ENCODE measurements around the gene ALK.
"Not testable (repeated sequence)": the region's sequence is repeated elsewhere in the genome, so short reads cannot be mapped to it uniquely, and the experiment has no call there.

ALK gene

GRCh38 chr2:29767606-29768335 lies 153.6 kb downstream of the ALK start:
- H3K4me3 ChIP-seq (ENCODE audit: low read depth, low read length): no peak overlapping the region
- no peak for DNase-seq (ENCODE audit: low read depth)

GRCh38 chr2:29766191-29766590 lies 155.2 kb downstream of the ALK start:
- no peak overlapping the region for H3K4me3 ChIP-seq (ENCODE audit: low read depth, low read length)
- DNase-seq (ENCODE audit: low read depth): no peak

GRCh38 chr2:29765721-29766120 lies 155.7 kb downstream of the ALK start:
- DNase-seq (ENCODE audit: low read depth): peak; percentile 50
- H3K4me3 ChIP-seq (ENCODE audit: low read depth, low read length): no peak overlapping the region

- no peak for DNase-seq (ENCODE audit: low read depth)
- no peak overlapping the region for H3K4me3 ChIP-seq (ENCODE audit: low read depth, low read length)
Observed at GRCh38 chr2:29763371-29763770, 158.0 kb downstream of the ALK start.

GRCh38 chr2:29762239-29762638 lies 159.1 kb downstream of the ALK start:
- no peak overlapping the region for H3K4me3 ChIP-seq (ENCODE audit: low read depth, low read length)
- no peak for DNase-seq (ENCODE audit: low read depth)

- H3K4me3 ChIP-seq (ENCODE audit: low read depth, low read length): no peak overlapping the region
- no peak for DNase-seq (ENCODE audit: low read depth)
Observed at GRCh38 chr2:29761278-29761677, 160.1 kb downstream of the ALK start.

GRCh38 chr2:29760008-29760407 lies 161.4 kb downstream of the ALK start:
- DNase-seq (ENCODE audit: low read depth): no peak
- no peak overlapping the region for H3K4me3 ChIP-seq (ENCODE audit: low read depth, low read length)

- no peak for DNase-seq (ENCODE audit: low read depth)
- no peak overlapping the region for H3K4me3 ChIP-seq (ENCODE audit: low read depth, low read length)
Observed at GRCh38 chr2:29759360-29759759, 162.0 kb downstream of the ALK start.

GRCh38 chr2:29755829-29756228 lies 165.6 kb downstream of the ALK start:
- H3K4me3 ChIP-seq (ENCODE audit: low read depth, low read length): no peak overlapping the region
- no peak for DNase-seq (ENCODE audit: low read depth)

- H3K4me3 ChIP-seq (ENCODE audit: low read depth, low read length): no peak overlapping the region
- no peak for DNase-seq (ENCODE audit: low read depth)
Observed at GRCh38 chr2:29755233-29755632, 166.2 kb downstream of the ALK start.

GRCh38 chr2:29753671-29754444 lies 167.5 kb downstream of the ALK start:
- DNase-seq (ENCODE audit: low read depth): peak; percentile 47
- H3K4me3 ChIP-seq (ENCODE audit: low read depth, low read length): no peak overlapping the region

GRCh38 chr2:29751390-29751789 lies 170.0 kb downstream of the ALK start:
- DNase-seq (ENCODE audit: low read depth): no peak

GRCh38 chr2:29750463-29750862 lies 170.9 kb downstream of the ALK start:
- DNase-seq (ENCODE audit: low read depth): not testable (repeated sequence)

More at GRCh38 chr2:29751390-29751789, 170.0 kb downstream of the ALK start:
- H3K4me3 ChIP-seq (ENCODE audit: low read depth, low read length): no peak overlapping the region

GRCh38 chr2:29749843-29750242 lies 171.5 kb downstream of the ALK start:
- DNase-seq (ENCODE audit: low read depth): peak; percentile 39
- no peak overlapping the region for H3K4me3 ChIP-seq (ENCODE audit: low read depth, low read length)

More at GRCh38 chr2:29750463-29750862, 170.9 kb downstream of the ALK start:
- not testable (repeated sequence) for H3K4me3 ChIP-seq (ENCODE audit: low read depth, low read length)

- no peak overlapping the region for H3K4me3 ChIP-seq (ENCODE audit: low read depth, low read length)
- no peak for DNase-seq (ENCODE audit: low read depth)
Observed at GRCh38 chr2:29749041-29749440, 172.3 kb downstream of the ALK start.

GRCh38 chr2:29747786-29748470 lies 173.5 kb downstream of the ALK start:
- no peak overlapping the region for H3K4me3 ChIP-seq (ENCODE audit: low read depth, low read length)
- peak; percentile 96 for DNase-seq (ENCODE audit: low read depth)

- H3K4me3 ChIP-seq (ENCODE audit: low read depth, low read length): no peak overlapping the region
Observed at GRCh38 chr2:29744976-29745375, 176.4 kb downstream of the ALK start.

GRCh38 chr2:29743516-29743915 lies 177.9 kb downstream of the ALK start:
- no peak for DNase-seq (ENCODE audit: low read depth)
- H3K4me3 ChIP-seq (ENCODE audit: low read depth, low read length): no peak overlapping the region

More at GRCh38 chr2:29744976-29745375, 176.4 kb downstream of the ALK start:
- DNase-seq (ENCODE audit: low read depth): no peak

GRCh38 chr2:29742656-29743055 lies 178.7 kb downstream of the ALK start:
- no peak for DNase-seq (ENCODE audit: low read depth)
- no peak overlapping the region for H3K4me3 ChIP-seq (ENCODE audit: low read depth, low read length)

GRCh38 chr2:29741132-29741531 lies 180.3 kb downstream of the ALK start:
- no peak for DNase-seq (ENCODE audit: low read depth)

More at GRCh38 chr2:29741132-29741531, 180.3 kb downstream of the ALK start:
- no peak overlapping the region for H3K4me3 ChIP-seq (ENCODE audit: low read depth, low read length)
